SH-SY5Y (cell line): ENCODE measurements around the gene BAD.

ENCODE experiments used
- GATA2 ChIP-seq: IDR thresholded peaks from 2 replicates; pipeline ENCODE4 v1.6.1; 2011; ENCODE audit warnings: mild to moderate bottlenecking, low read depth, low read length
- GATA3 ChIP-seq: IDR thresholded peaks from 2 replicates; pipeline ENCODE4 v1.6.1; 2011; ENCODE audit warnings: low read depth, mild to moderate bottlenecking, low read length, moderate library complexity

DNA sequence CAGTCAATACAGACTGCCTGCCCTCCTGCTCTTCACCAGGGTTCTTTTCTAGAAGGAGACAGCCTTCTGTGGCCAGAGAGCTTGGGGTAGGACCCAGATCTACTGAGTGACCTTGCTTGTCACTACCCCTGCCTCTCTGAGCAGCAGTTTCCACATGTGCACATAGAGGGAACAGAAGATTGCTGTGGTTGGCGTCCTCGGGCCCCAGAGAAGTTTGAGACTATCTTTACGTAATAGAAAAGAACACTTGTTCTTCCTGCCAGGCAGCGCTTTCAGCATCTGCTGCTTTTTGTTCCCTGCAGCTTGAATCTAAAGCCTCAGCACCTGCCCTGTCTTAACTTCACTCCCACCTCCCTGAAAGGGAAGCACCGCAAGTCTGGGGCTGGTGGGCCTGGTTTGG lies 45.5 kb downstream of the BAD start:
- TF ChIP-seq GATA2: no peak
- no peak for TF ChIP-seq GATA3
